Effector memory CD4-positive, alpha-beta T cell (primary cell): ENCODE data around the gene PLIN4.
"Not testable (repeated sequence)": the region's sequence is repeated elsewhere in the genome, so short reads cannot be mapped to it uniquely, and the experiment has no call there.

Experiments used
- DNase-seq, 3 donors: peaks; one replicate each; pipeline ENCODE4 v3.0.0-alpha.2; 2020
- H3K27ac ChIP-seq: 2 replicates; pipeline ENCODE4 v1.7.0; 2013; ENCODE audit warnings: mild to moderate bottlenecking, low read length, moderate library complexity; ENCODE audit not compliant: insufficient read depth, poor library complexity, severe bottlenecking
- H3K27me3 ChIP-seq: replicated peaks from 2 replicates; pipeline ENCODE4 v1.7.0; 2013; ENCODE audit warnings: mild to moderate bottlenecking, low read length; ENCODE audit not compliant: insufficient read depth, control insufficient read depth, poor library complexity, severe bottlenecking
- H3K36me3 ChIP-seq: 2 replicates; pipeline ENCODE4 v1.7.0; 2013; ENCODE audit warnings: mild to moderate bottlenecking, low read length, moderate library complexity; ENCODE audit not compliant: control insufficient read depth, insufficient read depth
- H3K4me1 ChIP-seq: 2 replicates; pipeline ENCODE4 v1.7.0; 2013; ENCODE audit warnings: low read length, mild to moderate bottlenecking; ENCODE audit not compliant: control insufficient read depth, insufficient read depth, poor library complexity, severe bottlenecking
- H3K4me3 ChIP-seq: 2 replicates; pipeline ENCODE4 v1.7.0; 2013; ENCODE audit warnings: low read length, low read depth, mild to moderate bottlenecking; ENCODE audit not compliant: insufficient read depth, poor library complexity, severe bottlenecking
- H3K9me3 ChIP-seq: 2 replicates; pipeline ENCODE4 v1.7.0; 2013; ENCODE audit warnings: mild to moderate bottlenecking, low read length, moderate library complexity; ENCODE audit not compliant: control insufficient read depth

PLIN4 gene

GRCh38 chr19:4527377-4527776 lies 9.1 kb upstream of the PLIN4 start:
- H3K9me3 ChIP-seq, H3K27me3 ChIP-seq, DNase-seq: not testable (repeated sequence)

DNA sequence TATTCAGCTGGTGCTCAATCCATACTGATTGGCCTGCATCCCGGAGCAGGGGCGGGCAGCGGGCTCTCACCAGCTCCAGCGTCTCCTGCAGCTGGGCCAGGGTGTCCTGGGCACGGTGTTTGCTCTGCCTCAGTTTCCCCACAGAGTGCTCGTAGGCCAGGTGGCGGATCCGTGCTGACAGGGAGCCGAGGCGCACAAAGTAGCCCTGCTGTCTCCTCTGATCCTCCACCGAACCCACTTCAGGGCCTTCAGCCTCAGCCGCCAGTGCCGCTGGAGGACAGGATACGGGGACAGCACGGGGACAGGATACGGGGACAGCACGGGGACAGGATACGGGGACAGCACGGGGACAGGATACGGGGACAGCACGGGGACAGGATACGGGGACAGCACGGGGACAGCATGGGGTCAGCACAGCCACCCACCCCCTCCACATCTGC lies 7.3 kb upstream of the PLIN4 start:
- no peaks in the 10 kb centered on the region for H3K9me3 ChIP-seq
- H3K4me3 ChIP-seq, result no peak overlapping the region
- no peaks in the 10 kb centered on the region for H3K36me3 ChIP-seq

More at GRCh38 chr19:4527377-4527776, 9.1 kb upstream of the PLIN4 start:
- H3K4me1 ChIP-seq, H3K27ac ChIP-seq, H3K4me3 ChIP-seq, H3K36me3 ChIP-seq: not testable (repeated sequence)

DNA sequence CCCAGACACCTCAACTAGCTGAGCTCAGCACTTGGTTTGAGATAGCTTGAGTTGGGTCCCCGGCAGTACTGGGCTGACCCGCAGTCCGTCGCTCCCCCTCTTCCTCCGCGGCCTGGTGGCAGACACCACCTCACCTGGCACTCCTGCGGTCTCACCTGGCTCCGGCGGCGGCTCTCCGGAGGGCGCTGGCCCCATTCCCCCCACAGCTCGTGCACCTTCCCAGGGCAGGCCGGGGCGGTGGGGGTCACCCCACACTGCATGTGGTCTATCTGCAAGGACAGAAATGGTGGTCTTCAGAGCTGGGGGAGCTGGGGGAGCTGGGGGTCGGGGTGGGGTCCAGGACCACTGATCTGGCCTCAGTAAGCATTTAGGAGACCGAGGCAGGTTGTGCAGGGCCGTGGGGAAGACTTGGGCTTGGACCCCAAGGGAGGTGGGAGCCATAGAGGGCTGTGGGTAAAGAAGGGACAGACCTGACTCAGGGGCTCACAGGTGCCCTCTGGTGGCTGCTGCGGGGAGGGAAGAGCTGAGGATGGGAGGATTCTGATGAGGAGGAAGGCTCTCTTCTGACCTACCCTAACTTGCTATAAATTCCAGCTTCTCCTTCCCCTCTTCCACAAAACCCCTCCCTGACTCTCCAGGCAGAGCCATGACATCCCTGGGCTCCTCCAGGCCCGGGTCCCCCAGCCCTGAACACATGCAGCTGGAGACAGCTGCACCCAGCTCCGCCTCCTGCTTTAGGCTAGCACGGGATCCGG lies 6.7 kb upstream of the PLIN4 start:
- Histone ChIP-seq H3K9me3 (no peaks in the 10 kb centered on the region), H3K36me3 (no peaks in the 10 kb centered on the region), H3K27me3 (no peaks in the 10 kb centered on the region), H3K27ac (no peak overlapping the region), H3K4me1 (no peaks in the 10 kb centered on the region), H3K4me3 (no peak overlapping the region)
- DNase-seq, result peak; percentile 21 to 45 (median 34)

More for the DNA sequence above, 7.3 kb upstream of the PLIN4 start:
- Histone ChIP-seq H3K27me3 (no peaks in the 10 kb centered on the region), H3K27ac (no peak overlapping the region), H3K4me1 (no peaks in the 10 kb centered on the region)
- DNase-seq, result no peak

DNA sequence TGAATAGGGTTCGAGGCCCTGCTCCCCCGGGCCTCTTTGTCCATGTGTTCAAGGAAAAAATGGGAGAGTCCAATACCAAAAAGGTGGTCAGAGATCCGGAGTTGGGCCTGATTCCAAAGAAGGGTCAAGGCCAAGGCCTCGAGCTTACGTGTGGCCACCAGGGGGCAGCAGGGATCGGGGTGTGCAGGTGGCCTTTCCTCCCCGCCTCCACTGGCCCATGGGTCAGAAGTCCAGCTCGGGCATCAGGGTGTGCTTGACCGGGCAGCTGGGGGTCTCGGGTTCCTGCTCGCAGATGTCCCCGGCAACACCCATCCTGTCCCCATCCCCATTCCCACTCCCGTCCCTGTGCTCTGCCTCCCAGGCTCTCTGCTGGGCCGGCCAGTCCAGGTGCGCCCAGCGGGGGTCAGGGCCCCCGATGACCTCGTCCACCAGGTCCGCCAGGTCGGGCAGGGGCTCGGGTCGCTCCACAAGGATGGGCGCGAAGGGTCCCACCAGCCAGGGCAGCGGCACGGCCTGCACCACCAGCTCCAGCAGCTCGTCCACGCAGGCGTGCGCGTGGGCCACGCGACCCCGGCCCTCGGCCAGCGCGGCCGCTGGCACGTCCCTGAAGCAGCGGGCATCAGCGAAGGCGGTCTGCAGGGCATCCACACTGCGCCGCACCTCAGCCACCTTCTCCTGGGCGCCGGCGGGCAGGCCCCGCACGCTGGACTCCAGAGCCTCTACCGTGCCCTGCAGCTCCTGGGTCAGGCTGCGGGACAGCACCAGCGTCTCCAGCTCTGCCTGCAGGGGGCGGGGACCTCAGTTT lies 5.2 kb upstream of the PLIN4 start:
- DNase-seq, result no peak
- Histone ChIP-seq H3K27ac (no peak overlapping the region), H3K4me1 (no peaks in the 10 kb centered on the region), H3K36me3 (no peaks in the 10 kb centered on the region), H3K9me3 (no peaks in the 10 kb centered on the region), H3K4me3 (no peak overlapping the region), H3K27me3 (no peaks in the 10 kb centered on the region)

- Histone ChIP-seq H3K4me1 (no peaks in the 10 kb centered on the region), H3K4me3 (no peak overlapping the region), H3K27ac (no peak overlapping the region), H3K9me3 (no peaks in the 10 kb centered on the region), H3K36me3 (no peaks in the 10 kb centered on the region), H3K27me3 (no peaks in the 10 kb centered on the region)
- DNase-seq, result no peak
These were observed 4.2 kb upstream of the PLIN4 start for GRCh38 chr19:4522291-4523002.

DNA sequence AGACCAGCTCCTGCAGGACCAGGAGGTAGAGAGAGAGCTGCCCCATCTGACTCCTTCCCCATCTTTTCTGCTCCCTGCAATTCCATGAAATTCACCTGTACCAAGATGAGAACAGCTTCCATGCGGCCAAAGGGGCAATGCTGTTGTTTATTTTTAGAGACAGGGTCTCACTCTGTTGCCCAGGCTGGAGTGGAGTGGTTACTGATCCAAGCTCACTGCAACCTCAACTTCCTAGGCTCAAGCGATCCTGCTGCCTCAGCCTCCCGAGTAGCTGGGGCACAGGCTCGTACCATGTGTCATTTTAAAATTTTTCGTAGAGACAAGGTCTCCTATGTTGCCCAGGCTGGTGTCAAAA lies 3.6 kb upstream of the PLIN4 start:
- no peak for DNase-seq
- no peaks in the 10 kb centered on the region for H3K4me1 ChIP-seq
- H3K36me3 ChIP-seq, result no peaks in the 10 kb centered on the region
- H3K27me3 ChIP-seq, result no peaks in the 10 kb centered on the region
- H3K27ac ChIP-seq, result no peak overlapping the region
- H3K9me3 ChIP-seq, result no peaks in the 10 kb centered on the region
- no peak overlapping the region for H3K4me3 ChIP-seq

DNA sequence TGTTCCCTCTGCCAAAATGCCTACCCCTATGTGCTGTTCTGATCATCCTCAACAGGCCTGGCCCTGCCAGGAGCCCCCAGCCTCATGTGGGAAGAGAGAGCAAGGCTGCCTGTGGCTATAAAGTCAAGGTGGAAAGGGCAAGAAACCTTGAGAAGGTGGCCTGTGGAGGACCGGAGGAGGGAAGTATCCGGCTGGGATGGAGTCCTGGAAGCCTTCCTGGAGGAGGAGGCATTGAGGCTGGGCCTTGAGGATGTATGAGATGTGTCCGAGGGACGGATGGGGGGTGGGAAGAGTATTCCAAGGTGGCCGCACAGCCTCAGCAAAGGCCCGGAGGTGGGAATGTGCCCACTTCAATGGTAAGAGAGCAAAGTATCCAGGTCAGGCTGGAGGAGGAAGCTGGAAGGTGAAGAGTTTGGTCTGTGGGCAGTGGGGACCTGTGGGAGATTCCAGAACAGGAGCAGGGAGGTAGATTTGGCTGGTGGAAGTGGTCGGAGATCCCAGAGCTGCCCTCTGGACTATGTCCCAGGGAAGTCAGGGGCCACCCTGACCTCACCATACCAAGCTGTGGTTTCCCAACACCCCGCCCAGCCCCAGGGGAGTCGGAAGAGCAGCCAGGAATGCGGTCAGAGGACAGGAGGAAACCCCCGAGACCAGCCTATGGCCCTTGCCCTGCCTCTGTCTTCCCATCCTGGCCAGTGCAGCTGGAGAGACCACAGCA lies 3.0 kb upstream of the PLIN4 start:
- DNase-seq, result no peak
- H3K4me3 ChIP-seq, result no peak overlapping the region
- no peaks in the 10 kb centered on the region for H3K9me3 ChIP-seq
- no peaks in the 10 kb centered on the region for H3K36me3 ChIP-seq
- H3K27me3 ChIP-seq, result no peaks in the 10 kb centered on the region
- H3K4me1 ChIP-seq, result no peaks in the 10 kb centered on the region
- no peak overlapping the region for H3K27ac ChIP-seq

GRCh38 chr19:4519521-4520277 lies 1.4 kb upstream of the PLIN4 start:
- no peaks in the 10 kb centered on the region for H3K36me3 ChIP-seq
- H3K9me3 ChIP-seq, result no peaks in the 10 kb centered on the region
- DNase-seq, result no peak
- H3K4me3 ChIP-seq, result no peak overlapping the region
- no peaks in the 10 kb centered on the region for H3K4me1 ChIP-seq
- H3K27me3 ChIP-seq, result no peaks in the 10 kb centered on the region
- no peak overlapping the region for H3K27ac ChIP-seq

- no peaks in the 10 kb centered on the region for H3K9me3 ChIP-seq
- H3K27me3 ChIP-seq, result no peaks in the 10 kb centered on the region
- no peaks in the 10 kb centered on the region for H3K4me1 ChIP-seq
- no peak overlapping the region for H3K27ac ChIP-seq
- no peak for DNase-seq
- H3K36me3 ChIP-seq, result no peaks in the 10 kb centered on the region
- no peak overlapping the region for H3K4me3 ChIP-seq
These were observed 848 bp upstream of the PLIN4 start for GRCh38 chr19:4519172-4519496.
